Osteoblast (primary cell): ENCODE results near the gene NMRAL1. TPM values are rescaled to one million over a fixed set of nuclear protein-coding genes. Genes with fewer than 3 reads are reported as not detected.

ENCODE experiments used
- DNase-seq: peaks from one replicate; pipeline ENCODE4 v3.0.0; 2011; ENCODE audit warnings: low spot score, mixed read lengths; ENCODE audit not compliant: insufficient read length; ENCODE audit errors: missing footprints
- H2AFZ ChIP-seq: 2 replicates; pipeline ENCODE4 v1.6.0; 2011; ENCODE audit warnings: mild to moderate bottlenecking, low read length
- H3K27ac ChIP-seq: 2 replicates; pipeline ENCODE4 v1.5.1; 2011; ENCODE audit warnings: mild to moderate bottlenecking, low read depth, low read length, moderate library complexity
- H3K27me3 ChIP-seq: 2 replicates; pipeline ENCODE4 v1.6.0; 2012; ENCODE audit warnings: mild to moderate bottlenecking, control low read depth, inconsistent platforms, low read length, moderate library complexity; ENCODE audit not compliant: insufficient read depth
- H3K36me3 ChIP-seq: 2 replicates; pipeline ENCODE4 v1.5.1; 2011; ENCODE audit warnings: mild to moderate bottlenecking, low read length, control low read depth, moderate library complexity; ENCODE audit not compliant: insufficient read depth
- H3K4me1 ChIP-seq: 2 replicates; pipeline ENCODE4 v1.5.1; 2011; ENCODE audit warnings: mild to moderate bottlenecking, low read length, control low read depth, moderate library complexity; ENCODE audit not compliant: insufficient read depth
- H3K4me2 ChIP-seq: 2 replicates; pipeline ENCODE4 v1.6.0; 2011; ENCODE audit warnings: mild to moderate bottlenecking, low read length; ENCODE audit not compliant: insufficient read depth
- H3K4me3 ChIP-seq: fragments of 200-600 bp; sonication (generic); 3 replicates; pipeline ENCODE4 v1.5.1; 2012; ENCODE audit warnings: mild to moderate bottlenecking, low read length, inconsistent platforms; ENCODE audit not compliant: insufficient read depth
- H3K79me2 ChIP-seq: 2 replicates; pipeline ENCODE4 v1.6.0; 2012; ENCODE audit warnings: mild to moderate bottlenecking, low read length, control low read depth, inconsistent platforms; ENCODE audit not compliant: insufficient read depth
- H3K9me3 ChIP-seq: 2 replicates; pipeline ENCODE4 v1.5.1; 2011; ENCODE audit warnings: low read depth, low read length, control low read depth
- H4K20me1 ChIP-seq: 2 replicates; pipeline ENCODE4 v1.6.0; 2012; ENCODE audit warnings: mild to moderate bottlenecking, low read length, control low read depth; ENCODE audit not compliant: insufficient read depth
- CTCF ChIP-seq: IDR thresholded peaks from 2 replicates; pipeline ENCODE4 v1.5.1; 2011; ENCODE audit warnings: mild to moderate bottlenecking, low read depth, low read length, moderate library complexity; ENCODE audit errors: extremely low read depth
- small RNA-seq: library from RNA; depleted of rRNA; stranded (forward); fragments of <200 nt; gene quantifications from one replicate; pipeline ENCODE3, GENCODE V24; 2012
- total RNA-seq: library from RNA; depleted of rRNA; stranded (reverse); fragments of >200 nt; gene quantifications from 2 replicates; pipeline ENCODE4 v1.2.3, GENCODE V29; 2012

The NMRAL1 gene
- total RNA-seq, 1 donor, result 90.5 TPM

- no peak overlapping the region for H3K27ac ChIP-seq
- no peak for TF ChIP-seq CTCF
- no peak overlapping the region for H2AFZ ChIP-seq
- peaks cover 41% of the 10 kb centered on the region for H3K79me2 ChIP-seq
- DNase-seq, result no peak
- H3K36me3 ChIP-seq, result no peaks in the 10 kb centered on the region
- H3K27me3 ChIP-seq, result no peaks in the 10 kb centered on the region
- H3K4me2 ChIP-seq, result no peak overlapping the region
- H3K9me3 ChIP-seq, result no peaks in the 10 kb centered on the region
- H4K20me1 ChIP-seq, result peaks cover 42% of the 10 kb centered on the region
- no peak overlapping the region for H3K4me3 ChIP-seq
- H3K4me1 ChIP-seq, result peaks cover 25% of the 10 kb centered on the region
Observed at GRCh38 chr16:4412854-4413253, 61.6 kb downstream of the NMRAL1 start.

GRCh38 chr16:4412159-4412558, 62.3 kb downstream of the NMRAL1 start:
- peaks cover 27% of the 10 kb centered on the region for H3K4me1 ChIP-seq
- H4K20me1 ChIP-seq, result peaks cover 43% of the 10 kb centered on the region
- no peak for TF ChIP-seq CTCF
- no peak overlapping the region for H3K4me3 ChIP-seq
- no peak overlapping the region for H3K4me2 ChIP-seq
- DNase-seq, result peak; percentile 82
- H3K9me3 ChIP-seq, result no peaks in the 10 kb centered on the region
- no peaks in the 10 kb centered on the region for H3K27me3 ChIP-seq
- no peak overlapping the region for H3K27ac ChIP-seq
- H2AFZ ChIP-seq, result no peak overlapping the region
- peaks cover 6% of the 10 kb centered on the region for H3K36me3 ChIP-seq
- H3K79me2 ChIP-seq, result peaks cover 41% of the 10 kb centered on the region

Small RNA genes within 50 kb of the gene (small RNA-seq; reads per million reads assigned to genes)
- gene AC012676.2, result not detected

Other genes starting within 250 kb of the NMRAL1 start
- gene SRL, start 232.5 kb downstream of the NMRAL1 start, total RNA-seq, result not detected in 2 replicates
- 6.5 and 9.1 TPM in 2 replicates for gene TFAP4, start 201.6 kb downstream of the NMRAL1 start, total RNA-seq
- 5.0 and 5.4 TPM in 2 replicates for gene GLIS2, start 158.6 kb downstream of the NMRAL1 start, total RNA-seq
- gene PAM16, start 123.3 kb downstream of the NMRAL1 start, total RNA-seq, result 17.4 and 18.6 TPM in 2 replicates
- 202 and 217 TPM in 2 replicates for gene VASN, start 102.8 kb downstream of the NMRAL1 start, total RNA-seq
- gene CORO7, start 58.0 kb downstream of the NMRAL1 start, total RNA-seq, result 9.7 and 17.7 TPM in 2 replicates
- gene DNAJA3, start 48.8 kb downstream of the NMRAL1 start, total RNA-seq, result 30.0 and 30.9 TPM in 2 replicates
- 39.4 and 44.5 TPM in 2 replicates for gene HMOX2, start 1.8 kb upstream of the NMRAL1 start, total RNA-seq
- 10.5 and 13.6 TPM in 2 replicates for gene CDIP1, start 64.1 kb upstream of the NMRAL1 start, total RNA-seq
- under 0.01 TPM in 1 of 2 replicates, not detected in the other for gene C16orf96, start 81.7 kb upstream of the NMRAL1 start, total RNA-seq
- 6.2 and 9.4 TPM in 2 replicates for gene UBALD1, start 140.3 kb upstream of the NMRAL1 start, total RNA-seq
- 41.5 and 46.7 TPM in 2 replicates for gene MGRN1, start 150.2 kb upstream of the NMRAL1 start, total RNA-seq
- gene NUDT16L1, start 218.9 kb upstream of the NMRAL1 start, total RNA-seq, result 15.0 and 18.1 TPM in 2 replicates